Measurements from ENCODE around the gene DOC2B. TPM values are rescaled to one million over a fixed set of nuclear protein-coding genes. Genes with fewer than 3 reads are reported as not detected.

The DOC2B gene
- total and polyA plus RNA-seq, 2 of the 13 experiments (the other 11 are each of a cell fraction or from before 2014, with no cell fraction given), result 0.09 to 0.22 TPM

DNA sequence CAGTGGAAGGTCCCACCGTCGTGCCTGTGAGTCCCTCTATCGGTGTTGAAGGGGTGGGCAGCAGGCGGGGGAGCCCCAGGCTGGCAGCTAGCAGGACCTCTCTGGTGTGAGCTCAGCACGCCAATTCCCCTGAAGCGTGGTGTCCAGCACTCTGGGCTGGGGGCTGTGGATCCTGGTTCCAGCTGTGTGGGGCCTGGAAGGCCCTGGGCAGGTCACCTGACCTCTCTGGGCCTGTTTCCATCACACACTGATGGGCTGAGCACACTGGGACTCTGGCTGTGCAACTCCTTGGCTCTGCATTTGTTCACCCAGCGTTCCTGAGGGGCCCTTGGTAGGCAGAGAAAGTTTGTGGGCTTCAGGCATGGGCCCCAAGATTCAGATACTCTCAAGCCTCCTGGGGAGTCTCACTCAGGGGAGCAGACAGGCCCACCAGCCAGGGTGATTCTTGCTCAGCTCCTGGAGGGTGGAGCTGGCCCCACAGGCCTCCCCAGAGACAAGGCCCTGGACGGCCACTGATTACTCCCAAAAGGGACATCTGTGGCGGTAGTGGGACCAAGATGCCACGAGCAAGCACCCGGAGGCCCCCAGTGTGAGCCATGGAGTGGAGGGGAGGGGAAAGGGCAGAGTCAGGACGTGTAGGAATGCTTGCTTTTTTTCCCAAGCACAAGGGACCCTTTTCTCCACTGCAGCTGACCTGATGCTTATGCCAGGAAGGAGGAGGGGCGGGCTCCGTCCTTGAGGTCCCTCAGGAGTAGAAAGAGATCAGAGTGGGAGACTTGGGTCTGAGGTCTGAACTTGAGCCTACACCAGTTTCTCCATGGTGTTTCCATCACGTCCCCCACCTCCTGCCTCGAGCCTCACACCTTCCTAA is 35.5 kb downstream of the DOC2B start:
- peaks cover 2 to 31% of the 10 kb centered on the region in 2 experiments; a peak in 3 of 5 replicates for H3K27me3 ChIP-seq (ENCODE audit: control insufficient read depth in 1 of 2, insufficient read depth in 2 of 2, low read length in 2 of 2)
- ChIA-PET CTCF (ENCODE audit: low intra/inter-chr PET ratio, low total read pairs) (no interaction called here), POLR2A (no interaction called here)
- peaks cover 31% of the 10 kb centered on the region for H3K4me1 ChIP-seq (ENCODE audit: insufficient read depth, low read length)
- no peak overlapping the region for H3K27ac ChIP-seq (ENCODE audit: extremely low read length, insufficient read depth, low read length)
- DNase-seq (ENCODE audit: low spot score), result no peak
- in situ Hi-C loops (cut with HindIII; ENCODE audit: extremely low pct_ligation_motif_present, low pct_unique_long_range_greater_than_20kb), result no loop called here
- peak; percentile 20; the same call in 2 of the 3 replicates for ATAC-seq
- no peak overlapping the region for H3K4me3 ChIP-seq (replicated peaks in 1 of 3; ENCODE audit: insufficient read depth in 1 of 3, low read depth in 2 of 3, low read length in 3 of 3)
- BruUV-seq (replicated peaks), result no TSS peak
- no peak overlapping the region for H2AFZ ChIP-seq (ENCODE audit: low read length)
- H3K36me3 ChIP-seq (replicated peaks in 1 of 2; ENCODE audit: control insufficient read depth in 1 of 2, insufficient read depth in 2 of 2, low read length in 2 of 2), result no peaks in the 10 kb centered on the region
- no peak overlapping the region for H3K9ac ChIP-seq (ENCODE audit: insufficient read depth, low read depth, low read length)
- no peaks in the 10 kb centered on the region for H3K79me2 ChIP-seq (ENCODE audit: insufficient read depth, low read length)
- H3K4me2 ChIP-seq (ENCODE audit: low read depth, low read length), result no peak overlapping the region
- 22% methylated on average over 6 of the region's 16 CpGs for WGBS (ENCODE audit: low lambda C conversion rate)
- no peaks in the 10 kb centered on the region; the same call in 1 of the 2 replicates for H4K20me1 ChIP-seq (ENCODE audit: insufficient read depth, low read length)
- no peak for FAIRE-seq
- intact Hi-C loops (cut with micrococcal nuclease; ENCODE audit: unreplicated experiment), result loop anchor here (2.0 kb wide), 1 partner anchor 17 kb away; no protein-coding TSS in a partner anchor
- no peaks in the 10 kb centered on the region for H3K9me3 ChIP-seq (ENCODE audit: low read length)
- no peak for TF ChIP-seq ZNF660 (CRISPR knock-in tag; IDR thresholded peaks at IDR 0.05; ENCODE audit: borderline replicate concordance, low read depth)
- no peak for TF ChIP-seq MAZ (IDR thresholded peaks at IDR 0.05; ENCODE audit: borderline replicate concordance, low read depth, low read length)
- TF ChIP-seq MAZ (CRISPR knock-in tag; IDR thresholded peaks at IDR 0.05; ENCODE audit: low read depth), result no peak
- TF ChIP-seq ZNF780A (CRISPR knock-in tag; IDR thresholded peaks at IDR 0.05), result no peak
- TF ChIP-seq ZFX (CRISPR knock-in tag; IDR thresholded peaks at IDR 0.05; ENCODE audit: low read depth), result no peak
- TF ChIP-seq NR2F1 (CRISPR knock-in tag; IDR thresholded peaks at IDR 0.05), result no peak
- TF ChIP-seq, protein P1, sequence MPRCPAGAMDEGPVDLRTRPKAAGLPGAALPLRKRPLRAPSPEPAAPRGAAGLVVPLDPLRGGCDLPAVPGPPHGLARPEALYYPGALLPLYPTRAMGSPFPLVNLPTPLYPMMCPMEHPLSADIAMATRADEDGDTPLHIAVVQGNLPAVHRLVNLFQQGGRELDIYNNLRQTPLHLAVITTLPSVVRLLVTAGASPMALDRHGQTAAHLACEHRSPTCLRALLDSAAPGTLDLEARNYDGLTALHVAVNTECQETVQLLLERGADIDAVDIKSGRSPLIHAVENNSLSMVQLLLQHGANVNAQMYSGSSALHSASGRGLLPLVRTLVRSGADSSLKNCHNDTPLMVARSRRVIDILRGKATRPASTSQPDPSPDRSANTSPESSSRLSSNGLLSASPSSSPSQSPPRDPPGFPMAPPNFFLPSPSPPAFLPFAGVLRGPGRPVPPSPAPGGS (CRISPR knock-in tag; IDR thresholded peaks at IDR 0.05), result no peak
- TF ChIP-seq NCOR1 (IDR thresholded peaks at IDR 0.05; ENCODE audit: borderline replicate concordance, low read length), result no peak
- no peak for TF ChIP-seq IKZF4 (CRISPR knock-in tag; IDR thresholded peaks at IDR 0.05; ENCODE audit: borderline replicate concordance, low read depth, not compliant biosample characterization)
- no peak for TF ChIP-seq MIER3 (CRISPR knock-in tag; IDR thresholded peaks at IDR 0.05; ENCODE audit: borderline replicate concordance)
- TF ChIP-seq, protein P2, sequence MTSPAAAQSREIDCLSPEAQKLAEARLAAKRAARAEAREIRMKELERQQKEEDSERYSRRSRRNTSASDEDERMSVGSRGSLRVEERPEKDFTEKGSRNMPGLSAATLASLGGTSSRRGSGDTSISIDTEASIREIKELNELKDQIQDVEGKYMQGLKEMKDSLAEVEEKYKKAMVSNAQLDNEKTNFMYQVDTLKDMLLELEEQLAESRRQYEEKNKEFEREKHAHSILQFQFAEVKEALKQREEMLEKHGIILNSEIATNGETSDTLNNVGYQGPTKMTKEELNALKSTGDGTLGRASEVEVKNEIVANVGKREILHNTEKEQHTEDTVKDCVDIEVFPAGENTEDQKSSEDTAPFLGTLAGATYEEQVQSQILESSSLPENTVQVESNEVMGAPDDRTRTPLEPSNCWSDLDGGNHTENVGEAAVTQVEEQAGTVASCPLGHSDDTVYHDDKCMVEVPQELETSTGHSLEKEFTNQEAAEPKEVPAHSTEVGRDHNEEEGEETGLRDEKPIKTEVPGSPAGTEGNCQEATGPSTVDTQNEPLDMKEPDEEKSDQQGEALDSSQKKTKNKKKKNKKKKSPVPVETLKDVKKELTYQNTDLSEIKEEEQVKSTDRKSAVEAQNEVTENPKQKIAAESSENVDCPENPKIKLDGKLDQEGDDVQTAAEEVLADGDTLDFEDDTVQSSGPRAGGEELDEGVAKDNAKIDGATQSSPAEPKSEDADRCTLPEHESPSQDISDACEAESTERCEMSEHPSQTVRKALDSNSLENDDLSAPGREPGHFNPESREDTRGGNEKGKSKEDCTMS (CRISPR knock-in tag; conservative IDR thresholded peaks at IDR 0.05), result no peak
- TF ChIP-seq JUNB (CRISPR knock-in tag; IDR thresholded peaks at IDR 0.05; ENCODE audit: borderline replicate concordance), result no peak
- no peak for TF ChIP-seq TCF12 (IDR thresholded peaks at IDR 0.05)
- no peak for TF ChIP-seq TCF12 (CRISPR knock-in tag; IDR thresholded peaks at IDR 0.05)

Data from HepG2 (cell line).